Keratinocyte (primary cell): ENCODE results near the gene POLE2. TPM values are rescaled to one million over a fixed set of nuclear protein-coding genes. Genes with fewer than 3 reads are reported as not detected.

Experiments used
- DNase-seq: peaks from one replicate; pipeline ENCODE4 v3.0.0-alpha.2; 2011; ENCODE audit warnings: low read depth, missing footprints, low spot score
- FAIRE-seq: peaks from 2 replicates; lab custom pipeline; 2011; peaks lifted over from hg19 to GRCh38; lab: Jason Lieb, UNC
- H2AFZ ChIP-seq: 2 replicates; pipeline ENCODE4 v1.6.0; 2012; ENCODE audit warnings: low read length, control low read depth, inconsistent platforms; ENCODE audit not compliant: control insufficient read depth
- H3K27ac ChIP-seq: 2 replicates; pipeline ENCODE4 v1.5.1; 2011; ENCODE audit warnings: low read length; ENCODE audit not compliant: control insufficient read depth, insufficient read depth
- H3K27me3 ChIP-seq: 3 replicates; pipeline ENCODE4 v1.6.0; 2011; ENCODE audit warnings: low read length; ENCODE audit not compliant: control insufficient read depth, insufficient read depth; ENCODE audit errors: extremely low read depth
- H3K36me3 ChIP-seq, 2 experiments: 2 replicates in 1 of 2; 3 replicates in 1 of 2; pipeline ENCODE4 v1.5.1; 2011; ENCODE audit warnings: low read length in 2 of 2, mild to moderate bottlenecking in 1 of 2; ENCODE audit not compliant: control insufficient read depth in 2 of 2, insufficient read depth in 2 of 2; ENCODE audit errors: extremely low read depth in 1 of 2
- H3K4me1 ChIP-seq: 3 replicates; pipeline ENCODE4 v1.5.1; 2011; ENCODE audit warnings: low read length; ENCODE audit not compliant: control insufficient read depth, insufficient read depth; ENCODE audit errors: extremely low read depth
- H3K4me2 ChIP-seq: 3 replicates; pipeline ENCODE4 v1.6.0; 2011; ENCODE audit warnings: low read depth, low read length; ENCODE audit not compliant: control insufficient read depth, insufficient read depth; ENCODE audit errors: extremely low read depth
- H3K4me3 ChIP-seq, 3 experiments: fragments of 200-600 bp in 1 of 3; sonication (generic) in 1 of 3; 2 replicates in 2 of 3; 3 replicates in 1 of 3; pipeline ENCODE4 v1.5.1; 2011 to 2016; ENCODE audit warnings: low read length in 3 of 3, mild to moderate bottlenecking in 3 of 3, control low read depth in 2 of 3, inconsistent platforms in 1 of 3, low read depth in 1 of 3, mixed read lengths in 1 of 3, mixed run types in 1 of 3, moderate library complexity in 1 of 3; ENCODE audit not compliant: control insufficient read depth in 2 of 3, insufficient read depth in 2 of 3; ENCODE audit errors: extremely low read depth in 1 of 3
- H3K79me2 ChIP-seq: 2 replicates; pipeline ENCODE4 v1.6.0; 2012; ENCODE audit warnings: low read length; ENCODE audit not compliant: control insufficient read depth, insufficient read depth
- H3K9ac ChIP-seq: 3 replicates; pipeline ENCODE4 v1.6.0; 2011; ENCODE audit warnings: low read length; ENCODE audit not compliant: control insufficient read depth, insufficient read depth; ENCODE audit errors: extremely low read depth
- H3K9me1 ChIP-seq: 3 replicates; pipeline ENCODE4 v1.6.0; 2011; ENCODE audit warnings: low read length; ENCODE audit not compliant: control insufficient read depth, insufficient read depth; ENCODE audit errors: extremely low read depth
- H3K9me3 ChIP-seq: 2 replicates; pipeline ENCODE4 v1.5.1; 2012; ENCODE audit warnings: low read depth, low read length; ENCODE audit not compliant: control insufficient read depth
- H4K20me1 ChIP-seq: 3 replicates; pipeline ENCODE4 v1.6.0; 2011; ENCODE audit warnings: low read length; ENCODE audit not compliant: control insufficient read depth, insufficient read depth; ENCODE audit errors: extremely low read depth
- EZH2 ChIP-seq: IDR thresholded peaks from one replicate; pipeline ENCODE4 v1.6.1; 2012; ENCODE audit warnings: inconsistent platforms, mild to moderate bottlenecking, low read length, moderate library complexity
- dilution Hi-C: fragments of 300-500 bp; cut with MboI; formaldehyde crosslinking; loops from one replicate; pipeline ENCODE4 v1.7.0; 2020; ENCODE audit warnings: low sequenced_read_pairs; ENCODE audit not compliant: extremely low pct_ligation_motif_present
- polyA plus RNA-seq, 5 experiments: library from polyadenylated mRNA; depleted of rRNA in 3 of 5; stranded (reverse) in 3 of 5; stranded (forward) in 1 of 5; unstranded in 1 of 5; fragments of >200 nt; gene quantifications; 1 replicate in 1 of 5; 2 replicates in 3 of 5; 3 replicates in 1 of 5; pipeline versions ENCODE4 v1.2.1 to v1.2.3, GENCODE V29; 2011 to 2012; ENCODE audit warnings: missing spikeins in 2 of 5, low read depth in 1 of 5, low replicate concordance in 1 of 5
- TF ChIP-seq, protein P1 (sequence below), 3 experiments: IDR thresholded peaks in 1 of 3; conservative IDR thresholded peaks in 1 of 3; optimal IDR thresholded peaks in 1 of 3; 2 replicates in 2 of 3; 3 replicates in 1 of 3; pipeline versions ENCODE3 to v1.5.1; 2011; ENCODE audit warnings: low read length in 3 of 3, mild to moderate bottlenecking in 3 of 3, moderate library complexity in 2 of 3, control low read depth in 1 of 3, inconsistent platforms in 1 of 3; ENCODE audit not compliant: insufficient read depth in 2 of 3; ENCODE audit errors: extremely low read depth in 1 of 3

POLE2 gene
- polyA plus RNA-seq, 1 donor (not counting 4 experiments of a cell fraction or from before 2014, with no cell fraction given), result 14.1 TPM

GRCh38 chr14:49623387-49623786 lies 64.6 kb downstream of the POLE2 start:
- TF ChIP-seq, protein P1, sequence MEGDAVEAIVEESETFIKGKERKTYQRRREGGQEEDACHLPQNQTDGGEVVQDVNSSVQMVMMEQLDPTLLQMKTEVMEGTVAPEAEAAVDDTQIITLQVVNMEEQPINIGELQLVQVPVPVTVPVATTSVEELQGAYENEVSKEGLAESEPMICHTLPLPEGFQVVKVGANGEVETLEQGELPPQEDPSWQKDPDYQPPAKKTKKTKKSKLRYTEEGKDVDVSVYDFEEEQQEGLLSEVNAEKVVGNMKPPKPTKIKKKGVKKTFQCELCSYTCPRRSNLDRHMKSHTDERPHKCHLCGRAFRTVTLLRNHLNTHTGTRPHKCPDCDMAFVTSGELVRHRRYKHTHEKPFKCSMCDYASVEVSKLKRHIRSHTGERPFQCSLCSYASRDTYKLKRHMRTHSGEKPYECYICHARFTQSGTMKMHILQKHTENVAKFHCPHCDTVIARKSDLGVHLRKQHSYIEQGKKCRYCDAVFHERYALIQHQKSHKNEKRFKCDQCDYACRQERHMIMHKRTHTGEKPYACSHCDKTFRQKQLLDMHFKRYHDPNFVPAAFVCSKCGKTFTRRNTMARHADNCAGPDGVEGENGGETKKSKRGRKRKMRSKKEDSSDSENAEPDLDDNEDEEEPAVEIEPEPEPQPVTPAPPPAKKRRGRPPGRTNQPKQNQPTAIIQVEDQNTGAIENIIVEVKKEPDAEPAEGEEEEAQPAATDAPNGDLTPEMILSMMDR (optimal IDR thresholded peaks at IDR 0.05 in 1 of 3, IDR thresholded peaks at IDR 0.05 in 1 of 3, conservative IDR thresholded peaks at IDR 0.05 in 1 of 3; ENCODE audit: extremely low read depth in 1 of 3, insufficient read depth in 2 of 3, low read length in 3 of 3), result no peak
- no peak for TF ChIP-seq EZH2
- Histone ChIP-seq H3K4me2 (peak overlapping the region; percentile 100), H3K9me1 (no peaks in the 10 kb centered on the region), H4K20me1 (peaks cover 7% of the 10 kb centered on the region), H2AFZ (no peak overlapping the region), H3K36me3 (peaks cover 0 to 8% of the 10 kb centered on the region in 2 experiments), H3K79me2 (peaks cover 65% of the 10 kb centered on the region), H3K4me3 (peak overlapping the region in 2 of 3 experiments; percentile 34 to 44), H3K4me1 (peaks cover 35% of the 10 kb centered on the region), H3K9me3 (no peaks in the 10 kb centered on the region), H3K27me3 (no peaks in the 10 kb centered on the region), H3K27ac (peak overlapping the region; percentile 99), H3K9ac (peak overlapping the region; percentile 100)
- dilution Hi-C loops, result no loop called here
- no peak for FAIRE-seq
- DNase-seq, result no peak

DNA sequence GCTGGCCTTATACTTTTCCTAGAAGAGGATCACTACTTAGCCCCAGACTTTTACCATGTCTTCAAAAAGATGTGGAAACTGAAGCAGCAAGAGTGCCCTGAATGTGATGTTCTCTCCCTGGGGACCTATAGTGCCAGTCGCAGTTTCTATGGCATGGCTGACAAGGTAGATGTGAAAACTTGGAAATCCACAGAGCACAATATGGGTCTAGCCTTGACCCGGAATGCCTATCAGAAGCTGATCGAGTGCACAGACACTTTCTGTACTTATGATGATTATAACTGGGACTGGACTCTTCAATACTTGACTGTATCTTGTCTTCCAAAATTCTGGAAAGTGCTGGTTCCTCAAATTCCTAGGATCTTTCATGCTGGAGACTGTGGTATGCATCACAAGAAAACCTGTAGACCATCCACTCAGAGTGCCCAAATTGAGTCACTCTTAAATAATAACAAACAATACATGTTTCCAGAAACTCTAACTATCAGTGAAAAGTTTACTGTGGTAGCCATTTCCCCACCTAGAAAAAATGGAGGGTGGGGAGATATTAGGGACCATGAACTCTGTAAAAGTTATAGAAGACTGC lies 65.9 kb downstream of the POLE2 start:
- peaks cover 46% of the 10 kb centered on the region for H3K4me1 ChIP-seq
- no peak overlapping the region for H2AFZ ChIP-seq
- no peaks in the 10 kb centered on the region for H3K27me3 ChIP-seq
- peaks cover 2 to 14% of the 10 kb centered on the region in 2 experiments for H3K36me3 ChIP-seq
- H3K79me2 ChIP-seq, result peaks cover 68% of the 10 kb centered on the region
- peaks cover 7% of the 10 kb centered on the region for H4K20me1 ChIP-seq
- peak overlapping the region; percentile 77 to 100 (median 100) for H3K4me3 ChIP-seq
- peak overlapping the region; percentile 99 for H3K27ac ChIP-seq
- dilution Hi-C loops, result no loop called here
- FAIRE-seq (no peak), DNase-seq (no peak)
- H3K9me3 ChIP-seq, result no peaks in the 10 kb centered on the region
- peak overlapping the region; percentile 100 for H3K9ac ChIP-seq
- TF ChIP-seq, protein P1 (optimal IDR thresholded peaks at IDR 0.05 in 1 of 3, IDR thresholded peaks at IDR 0.05 in 1 of 3, conservative IDR thresholded peaks at IDR 0.05 in 1 of 3; ENCODE audit: extremely low read depth in 1 of 3, insufficient read depth in 2 of 3, low read length in 3 of 3), result no peak
- TF ChIP-seq EZH2, result no peak
- no peaks in the 10 kb centered on the region for H3K9me1 ChIP-seq
- H3K4me2 ChIP-seq, result peak overlapping the region; percentile 100
